Mucosa of stomach (tissue), 1 donor: ENCODE data around the gene PDIK1L.

Experiments used
- H3K27me3 ChIP-seq: one replicate; pipeline ENCODE4 v1.7.0; 2013; ENCODE audit warnings: mild to moderate bottlenecking, low read length; ENCODE audit not compliant: control insufficient read depth, insufficient read depth
- H3K36me3 ChIP-seq: one replicate; pipeline ENCODE4 v1.7.0; 2013; ENCODE audit warnings: low read length; ENCODE audit not compliant: control insufficient read depth, insufficient read depth
- H3K4me1 ChIP-seq: one replicate; pipeline ENCODE4 v1.7.0; 2013; ENCODE audit warnings: mild to moderate bottlenecking, low read length; ENCODE audit not compliant: control insufficient read depth, insufficient read depth
- H3K4me3 ChIP-seq: one replicate; pipeline ENCODE4 v1.7.0; 2013; ENCODE audit warnings: low read length
- H3K9ac ChIP-seq: one replicate; pipeline ENCODE4 v1.7.0; 2013; ENCODE audit warnings: mild to moderate bottlenecking, low read length, moderate library complexity
- H3K9me3 ChIP-seq: one replicate; pipeline ENCODE4 v1.7.0; 2013; ENCODE audit warnings: mild to moderate bottlenecking, low read length, moderate library complexity; ENCODE audit not compliant: control insufficient read depth
- donor health status: Pancreatic carcinoma.

Gene PDIK1L

GRCh38 chr1:26111530-26112406 lies at the start of gene PDIK1L:
TSS of gene PDIK1L (plus strand) at chr1:26111824. CDS start at chr1:26114309, 2,485 bp downstream.
- H3K9ac ChIP-seq, result peak within 1 kb of the TSS; percentile 89

DNA sequence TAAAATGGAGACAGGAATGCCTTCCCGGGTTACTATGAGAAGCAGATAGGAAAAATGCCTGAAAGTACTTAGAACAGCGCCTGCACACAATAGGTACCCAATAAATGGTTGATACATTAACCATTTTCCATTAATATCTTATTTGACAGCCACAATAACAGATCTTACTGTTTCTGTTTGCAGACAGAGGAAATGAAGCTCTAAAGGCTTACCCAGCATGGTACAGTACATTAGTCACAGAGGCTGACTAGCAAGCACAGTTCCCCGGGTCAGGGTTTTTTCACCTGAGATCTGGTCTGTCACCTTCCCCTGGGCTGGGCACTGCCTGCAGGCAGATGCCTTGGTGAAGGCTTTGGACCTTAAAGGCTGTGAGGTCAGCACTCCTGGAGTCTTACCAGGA lies 47.1 kb upstream of the PDIK1L start:
- Histone ChIP-seq H3K36me3 (no peaks in the 10 kb centered on the region), H3K27me3 (peaks cover 7% of the 10 kb centered on the region), H3K9me3 (no peaks in the 10 kb centered on the region), H3K9ac (no peak overlapping the region), H3K4me3 (no peak overlapping the region), H3K4me1 (peaks cover 10% of the 10 kb centered on the region)

More at GRCh38 chr1:26111530-26112406, at the start of gene PDIK1L:
- Histone ChIP-seq H3K4me3 (peak within 1 kb of the TSS; percentile 80), H3K9me3 (no peaks in the 10 kb centered on the region), H3K36me3 (no peaks in the 10 kb centered on the region), H3K4me1 (peaks cover 16% of the 10 kb centered on the region), H3K27me3 (no peaks in the 10 kb centered on the region)

- H3K4me1 ChIP-seq, result peaks cover 10% of the 10 kb centered on the region
- H3K9ac ChIP-seq, result no peak overlapping the region
- H3K36me3 ChIP-seq, result no peaks in the 10 kb centered on the region
- no peak overlapping the region for H3K4me3 ChIP-seq
- H3K9me3 ChIP-seq, result no peaks in the 10 kb centered on the region
- no peaks in the 10 kb centered on the region for H3K27me3 ChIP-seq
These were observed 45.5 kb upstream of the PDIK1L start for GRCh38 chr1:26066160-26066559.

GRCh38 chr1:26066857-26067256 lies 44.8 kb upstream of the PDIK1L start:
- Histone ChIP-seq H3K4me1 (peaks cover 10% of the 10 kb centered on the region), H3K4me3 (no peak overlapping the region), H3K9ac (no peak overlapping the region), H3K36me3 (no peaks in the 10 kb centered on the region), H3K27me3 (no peaks in the 10 kb centered on the region), H3K9me3 (no peaks in the 10 kb centered on the region)

DNA sequence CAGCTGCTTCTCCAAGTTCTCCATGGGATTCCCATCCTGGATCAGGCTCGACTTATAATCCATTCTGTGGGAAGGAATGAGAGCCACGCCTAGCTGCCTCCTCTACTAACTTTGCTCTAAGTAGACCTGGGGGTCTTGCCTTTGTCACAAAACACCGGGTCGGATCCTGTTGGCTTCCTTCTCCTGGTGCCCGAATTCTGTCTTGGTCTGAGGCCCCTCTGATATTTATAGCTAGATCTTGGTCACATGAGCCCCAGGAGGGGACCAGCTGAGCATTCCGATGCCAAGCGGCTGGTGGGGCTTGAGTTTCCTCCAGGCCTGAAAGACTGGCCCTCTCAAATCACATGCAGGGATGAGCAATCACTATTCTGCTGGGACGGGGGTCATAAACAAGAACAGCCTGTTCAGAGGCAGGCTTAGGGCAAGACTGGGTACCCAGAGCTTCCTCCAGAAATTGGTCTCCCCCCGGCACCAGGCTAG lies 44.2 kb upstream of the PDIK1L start, which contains the start of gene TRIM63:
Gene TRIM63, minus strand, starts transcription at position 199 of the 480 bp plus-strand sequence. Its CDS starts 136 bp downstream, at position 63.
- H3K4me1 ChIP-seq, result peaks cover 10% of the 10 kb centered on the region
- H3K36me3 ChIP-seq, result no peaks in the 10 kb centered on the region
- H3K4me3 ChIP-seq, result no peak within 1 kb of the TSS
- H3K9ac ChIP-seq, result peak within 1 kb of the TSS; percentile 15
- no peaks in the 10 kb centered on the region for H3K27me3 ChIP-seq
- H3K9me3 ChIP-seq, result no peaks in the 10 kb centered on the region

GRCh38 chr1:26069941-26070295 lies 41.7 kb upstream of the PDIK1L start:
- H3K4me1 ChIP-seq, result peaks cover 10% of the 10 kb centered on the region
- H3K9me3 ChIP-seq, result no peaks in the 10 kb centered on the region
- no peaks in the 10 kb centered on the region for H3K27me3 ChIP-seq
- no peak overlapping the region for H3K4me3 ChIP-seq
- no peaks in the 10 kb centered on the region for H3K36me3 ChIP-seq
- H3K9ac ChIP-seq, result no peak overlapping the region

GRCh38 chr1:26070296-26070962 lies 41.2 kb upstream of the PDIK1L start:
- Histone ChIP-seq H3K36me3 (no peaks in the 10 kb centered on the region), H3K9ac (no peak overlapping the region), H3K4me1 (peaks cover 12% of the 10 kb centered on the region), H3K4me3 (no peak overlapping the region), H3K9me3 (no peaks in the 10 kb centered on the region), H3K27me3 (no peaks in the 10 kb centered on the region)

DNA sequence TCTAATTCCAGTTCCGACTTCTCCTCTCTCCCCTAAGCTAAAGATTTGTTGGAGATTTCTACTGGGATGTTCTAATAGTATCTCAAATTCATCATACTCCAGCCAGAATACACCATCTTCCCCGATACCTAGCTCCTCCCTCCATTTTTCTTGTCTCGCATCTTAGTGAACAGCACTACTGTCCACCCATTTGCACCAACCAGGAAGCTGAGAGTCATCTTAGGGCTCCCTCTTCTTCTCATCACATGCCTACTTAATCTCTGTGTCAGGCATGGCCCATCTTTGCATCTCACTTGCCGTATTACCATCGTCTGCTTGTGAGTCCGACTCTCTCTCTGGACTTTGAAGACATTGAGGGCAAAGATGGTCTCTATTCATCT lies 40.7 kb upstream of the PDIK1L start:
- Histone ChIP-seq H3K4me1 (peaks cover 18% of the 10 kb centered on the region), H3K27me3 (no peaks in the 10 kb centered on the region), H3K4me3 (no peak overlapping the region), H3K9ac (no peak overlapping the region), H3K9me3 (no peaks in the 10 kb centered on the region), H3K36me3 (no peaks in the 10 kb centered on the region)

DNA sequence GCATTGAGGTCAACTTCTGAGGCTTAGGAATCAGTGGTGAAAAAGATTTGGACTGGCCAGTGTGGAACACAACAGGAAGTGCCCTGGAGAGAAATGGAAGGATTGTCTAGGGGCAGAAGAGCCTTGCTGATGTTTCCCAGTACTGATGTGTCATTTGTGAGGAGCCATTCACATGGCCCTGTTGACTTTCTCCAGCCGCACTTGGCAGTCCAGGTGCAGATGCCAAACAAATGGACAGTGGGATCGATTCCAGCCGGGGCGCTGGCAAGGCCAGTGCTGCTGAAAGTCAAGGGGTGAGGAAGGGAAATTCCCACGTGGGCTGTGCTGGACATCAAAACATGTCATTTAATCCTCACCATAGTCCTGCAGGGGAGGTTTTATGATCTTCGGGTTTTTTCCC lies 39.3 kb upstream of the PDIK1L start:
- no peak overlapping the region for H3K9ac ChIP-seq
- H3K4me3 ChIP-seq, result no peak overlapping the region
- no peaks in the 10 kb centered on the region for H3K36me3 ChIP-seq
- peaks cover 13% of the 10 kb centered on the region for H3K4me1 ChIP-seq
- H3K27me3 ChIP-seq, result no peaks in the 10 kb centered on the region
- H3K9me3 ChIP-seq, result no peaks in the 10 kb centered on the region

DNA sequence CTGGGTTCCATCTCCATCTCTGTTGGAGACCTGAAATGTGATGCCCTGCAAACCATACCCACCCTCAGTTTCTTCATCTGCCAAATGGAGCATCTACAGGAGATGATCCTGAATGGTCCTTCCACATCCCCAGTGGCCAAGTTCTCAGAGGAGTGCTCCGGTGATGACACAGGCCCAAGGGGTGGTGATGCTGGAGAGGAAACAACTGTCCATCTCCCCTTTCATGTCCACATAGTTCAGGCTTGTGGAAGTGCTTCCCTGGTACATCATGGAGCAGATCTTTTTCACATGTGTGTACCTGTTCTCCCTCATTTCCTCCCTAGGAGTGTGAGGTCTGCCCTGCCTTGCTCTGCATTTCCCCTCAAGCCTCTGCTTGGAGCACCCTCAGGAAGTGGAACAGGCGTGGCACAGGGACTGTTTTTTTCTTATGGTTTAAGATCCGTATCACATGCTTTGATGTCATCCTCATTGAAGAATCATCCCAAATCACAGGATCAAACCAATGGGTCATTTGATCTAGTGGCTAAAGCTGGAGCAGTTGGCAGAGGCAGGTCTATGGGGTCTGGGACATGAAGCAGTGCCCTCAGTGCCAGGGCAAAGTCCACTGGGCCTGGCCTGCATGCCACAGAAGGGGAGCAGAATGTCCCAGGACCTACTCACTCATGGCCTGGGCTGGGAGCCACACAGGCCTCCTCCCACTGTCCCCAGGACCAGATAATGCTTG lies 36.0 kb upstream of the PDIK1L start:
- Histone ChIP-seq H3K27me3 (no peaks in the 10 kb centered on the region), H3K9me3 (no peaks in the 10 kb centered on the region)

DNA sequence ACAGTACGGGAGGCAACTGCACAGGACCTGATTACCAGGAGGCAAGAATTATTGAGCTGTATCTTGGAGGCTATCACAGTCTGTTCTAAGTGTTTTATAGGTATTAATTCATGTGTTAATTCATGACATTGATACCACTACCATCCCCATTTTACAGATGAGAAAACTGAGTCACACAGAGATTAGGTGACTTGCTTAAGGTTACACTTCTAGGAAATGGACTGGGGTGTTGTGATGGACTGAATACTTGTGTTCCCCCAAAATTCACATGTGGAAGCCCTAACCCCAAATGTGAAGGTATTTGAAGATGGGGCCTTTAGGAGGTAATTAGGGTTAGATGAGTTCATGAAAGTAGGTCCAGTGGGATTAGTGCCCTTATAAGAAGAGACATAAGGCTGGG lies 34.1 kb upstream of the PDIK1L start:
- H3K4me3 ChIP-seq, result no peak overlapping the region
- no peaks in the 10 kb centered on the region for H3K9me3 ChIP-seq
- H3K36me3 ChIP-seq, result no peaks in the 10 kb centered on the region
- H3K27me3 ChIP-seq, result no peaks in the 10 kb centered on the region
- H3K4me1 ChIP-seq, result peaks cover 26% of the 10 kb centered on the region
- no peak overlapping the region for H3K9ac ChIP-seq

More for the DNA sequence above, 36.0 kb upstream of the PDIK1L start:
- no peaks in the 10 kb centered on the region for H3K36me3 ChIP-seq
- no peak overlapping the region for H3K9ac ChIP-seq
- H3K4me3 ChIP-seq, result no peak overlapping the region
- H3K4me1 ChIP-seq, result peaks cover 26% of the 10 kb centered on the region
